Right lobe of liver (tissue), 4 donors: ENCODE measurements around the gene PGAP1.

Source experiments
- CTCF ChIP-seq, 4 donors: fragments of 200-600 bp in 3 of 4; fragments of 450-650 bp in 1 of 4; IDR thresholded peaks; one replicate each; pipeline versions ENCODE4 v1.5.1 to v1.8.0; 2016 to 2022; ENCODE audit warnings: antibody characterized with exemption in 4 of 4, mild to moderate bottlenecking in 2 of 4
- POLR2A ChIP-seq: fragments of 450-650 bp; IDR thresholded peaks from one replicate; pipeline ENCODE4 v1.6.1; 2017; ENCODE audit warnings: antibody characterized with exemption, mild to moderate bottlenecking
- donor health status: DM: no; HTN: no; CAD: no.
- donor health status: DM: no; HTN: no; CAD: no.
- donor health status: DM: no; HTN: yes; CAD: no.

- no peak for TF ChIP-seq POLR2A
- no peak for TF ChIP-seq CTCF (IDR thresholded peaks at IDR 0.05)
Observed at GRCh38 chr2:196802401-196802800, 124.1 kb downstream of the PGAP1 start.
